ENCODE data around the gene DHH.
"Not testable (repeated sequence)": the region's sequence is repeated elsewhere in the genome, so short reads cannot be mapped to it uniquely, and the experiment has no call there.

- not testable (repeated sequence) for TF ChIP-seq IRF3 (IDR thresholded peaks at IDR 0.05); SUZ12 (IDR thresholded peaks at IDR 0.05; ENCODE audit: unreplicated experiment); YY1 (IDR thresholded peaks at IDR 0.05; ENCODE audit: low read depth, low read length); MAX (IDR thresholded peaks at IDR 0.05; ENCODE audit: low read depth, low read length); CTCF (IDR thresholded peaks at IDR 0.05 in 2 of 3, conservative IDR thresholded peaks at IDR 0.05 in 1 of 3; ENCODE audit: control insufficient read depth in 2 of 3, extremely low read depth in 1 of 3, insufficient read depth in 1 of 3, low read depth in 3 of 3, low read length in 3 of 3); CEBPZ (IDR thresholded peaks at IDR 0.05; ENCODE audit: low read depth, low read length); ATF3 (IDR thresholded peaks at IDR 0.05; ENCODE audit: borderline replicate concordance, extremely low read depth, low read depth, low read length); RELA (IDR thresholded peaks at IDR 0.05; ENCODE audit: borderline replicate concordance, partially characterized antibody); CEBPB (IDR thresholded peaks at IDR 0.05; ENCODE audit: borderline replicate concordance in 1 of 2, low read depth in 2 of 2, low read length in 2 of 2); MXI1 (IDR thresholded peaks at IDR 0.05; ENCODE audit: low read depth, low read length); POLR2A (IDR thresholded peaks at IDR 0.05; ENCODE audit: low read depth, low read length); NBN (IDR thresholded peaks at IDR 0.05)
These were observed 42.4 kb upstream of the DHH start for GRCh38 chr12:49136997-49137396.
